K562 (cell line): Measurements from ENCODE around the gene AS3MT. TPM values are rescaled to one million over a fixed set of nuclear protein-coding genes. Genes with fewer than 3 reads are reported as not detected.

Experiments
- ATAC-seq: fragments of 200-7000 bp; cut with Tn5 transposase; 3 replicates; pipeline ENCODE4 v1.9.1; 2020; ENCODE audit warnings: moderate library complexity
- BruUV-seq: library from RNA; stranded (reverse); fragments of 400-500 nt; replicated peaks from 2 replicates; lab custom pipeline; 2021; lab: Mats Ljungman, UMichigan
- CTCF ChIA-PET: fragments of 300-600 bp; formaldehyde crosslinking; extraction: SDS; loops from one replicate; lab custom pipeline; 2021; ENCODE audit warnings: low intra/inter-chr PET ratio; lab: Yijun Ruan, JAX
- POLR2A ChIA-PET: fragments of 300-600, 350-650 bp; sonication (Branson Sonifier 250); formaldehyde crosslinking; extraction: SDS; loops from one replicate; lab custom pipeline; 2021; ENCODE audit warnings: antibody characterized with exemption, inconsistent platforms; lab: Yijun Ruan, JAX
- DNase-seq, 4 experiments: peaks; one replicate each; pipeline versions ENCODE4 v3.0.0 to v3.0.0-alpha.2; 2011 to 2018; ENCODE audit warnings: low spot score in 3 of 4, mixed read lengths in 3 of 4; ENCODE audit errors: extremely low read depth in 1 of 4
- FAIRE-seq: peaks from 2 replicates; lab custom pipeline; 2011; peaks lifted over from hg19 to GRCh38; lab: Jason Lieb, UNC
- H2AFZ ChIP-seq: 2 replicates; pipeline ENCODE4 v1.6.0; 2011; ENCODE audit warnings: low read depth, low read length, control low read depth, inconsistent platforms
- H3K27ac ChIP-seq: fragments of 200-600 bp; 3 replicates; pipeline ENCODE4 v1.8.0; 2011; ENCODE audit warnings: low read depth, mild to moderate bottlenecking, control low read depth, inconsistent platforms, low read length, moderate library complexity, mixed read lengths; ENCODE audit errors: extremely low read depth
- H3K27me3 ChIP-seq, 2 experiments: fragments of 300-600 bp in 1 of 2; 2 replicates in 1 of 2; 3 replicates in 1 of 2; pipeline versions ENCODE4 v1.6.0 to v1.8.0; 2011; ENCODE audit warnings: inconsistent platforms in 2 of 2, low read length in 2 of 2, mild to moderate bottlenecking in 1 of 2, mixed read lengths in 1 of 2, moderate library complexity in 1 of 2; ENCODE audit not compliant: control insufficient read depth in 2 of 2, insufficient read depth in 2 of 2
- H3K36me3 ChIP-seq: fragments of 300-600 bp; 3 replicates; pipeline ENCODE4 v1.8.0; 2011; ENCODE audit warnings: mild to moderate bottlenecking, low read length, inconsistent platforms; ENCODE audit not compliant: control insufficient read depth, insufficient read depth
- H3K4me1 ChIP-seq, 2 experiments: fragments of 200-600 bp in 1 of 2; replicated peaks in 1 of 2; 2 replicates in 1 of 2; 3 replicates in 1 of 2; pipeline versions ENCODE4 v1.5.1 to v1.8.0; 2011; ENCODE audit warnings: inconsistent platforms in 2 of 2, low read length in 2 of 2, mild to moderate bottlenecking in 1 of 2, mixed read lengths in 1 of 2, moderate library complexity in 1 of 2; ENCODE audit not compliant: control insufficient read depth in 2 of 2, insufficient read depth in 2 of 2
- H3K4me2 ChIP-seq: 2 replicates; pipeline ENCODE4 v1.6.1; 2011; ENCODE audit warnings: low read length, control low read depth, inconsistent platforms, mixed read lengths; ENCODE audit not compliant: insufficient read depth
- H3K4me3 ChIP-seq: fragments of 200-600 bp; sonication (generic), shearing (Covaris generic); 2 replicates; pipeline ENCODE4 v1.5.1; 2016; ENCODE audit warnings: control low read depth, inconsistent platforms
- H3K79me2 ChIP-seq: fragments of 200-600 bp; 3 replicates; pipeline ENCODE4 v1.8.0; 2011; ENCODE audit warnings: low read length, inconsistent platforms; ENCODE audit not compliant: control insufficient read depth, insufficient read depth
- H3K9ac ChIP-seq, 2 experiments: 2 replicates each; pipeline versions ENCODE4 v1.6.0 to v1.6.1; 2011; ENCODE audit warnings: low read depth in 2 of 2, low read length in 2 of 2, control low read depth in 1 of 2, inconsistent platforms in 1 of 2, mild to moderate bottlenecking in 1 of 2, mixed read lengths in 1 of 2; ENCODE audit not compliant: insufficient read depth in 1 of 2
- H3K9me1 ChIP-seq: one replicate; pipeline ENCODE4 v1.6.0; 2011; ENCODE audit warnings: inconsistent platforms, mild to moderate bottlenecking, low read length, moderate library complexity; ENCODE audit not compliant: control insufficient read depth, insufficient read depth
- H3K9me3 ChIP-seq: replicated peaks from 2 replicates; pipeline ENCODE4 v1.5.1; 2011; ENCODE audit warnings: low read depth, low read length, inconsistent platforms; ENCODE audit not compliant: control insufficient read depth, insufficient read depth
- H4K20me1 ChIP-seq: replicated peaks from 2 replicates; pipeline ENCODE4 v1.6.1; 2011; ENCODE audit warnings: low read length, inconsistent platforms, mixed read lengths; ENCODE audit not compliant: control insufficient read depth, insufficient read depth
- BRCA1 ChIP-seq, 2 experiments: fragments of 450-650 bp in 1 of 2; sonication (generic) in 1 of 2; formaldehyde crosslinking in 1 of 2; IDR thresholded peaks; 2 replicates each; pipeline versions ENCODE4 v1.5.0 to v1.6.1; 2017 to 2020; ENCODE audit warnings: mild to moderate bottlenecking in 1 of 2, missing genetic modification reagents in 1 of 2
- FOXJ2 ChIP-seq: fragments of 200-800 bp; sonication (Bioruptor generic); IDR thresholded peaks from 2 replicates; pipeline ENCODE4 v1.6.1; 2016; ENCODE audit warnings: missing genetic modification characterization, missing compliant biosample characterization
- FOXJ3 ChIP-seq: sonication (generic); formaldehyde crosslinking; IDR thresholded peaks from 2 replicates; pipeline ENCODE4 v1.4.0; 2020; ENCODE audit warnings: mild to moderate bottlenecking, missing genetic modification reagents
- HCFC1 ChIP-seq: IDR thresholded peaks from 2 replicates; pipeline ENCODE4 v1.6.1; 2012; ENCODE audit warnings: low read depth, low read length, improper control_type of control experiment
- KLF10 ChIP-seq: fragments of 250-450 bp; sonication (Bioruptor Pico); IDR thresholded peaks from 2 replicates; pipeline ENCODE4 v1.6.1; 2021; ENCODE audit warnings: matching md5 sums
- NFXL1 ChIP-seq: fragments of 450-650 bp; formaldehyde crosslinking; IDR thresholded peaks from 2 replicates; pipeline ENCODE4 v1.4.0; 2021; ENCODE audit warnings: mild to moderate bottlenecking
- PHF21A ChIP-seq: fragments of 450-650 bp; IDR thresholded peaks from 2 replicates; pipeline ENCODE4 v1.6.1; 2017; ENCODE audit warnings: low read depth, borderline replicate concordance
- RFX7 ChIP-seq: fragments of 250-450 bp; sonication (Bioruptor Pico); IDR thresholded peaks from 2 replicates; pipeline ENCODE4 v1.5.1; 2021; ENCODE audit warnings: mild to moderate bottlenecking
- ZNF253 ChIP-seq: fragments of 250-450 bp; sonication (Bioruptor Pico); conservative IDR thresholded peaks from 2 replicates; pipeline ENCODE4 v1.6.1; 2021; ENCODE audit warnings: mild to moderate bottlenecking
- WGBS: fragments of 100-300 bp; shearing (Covaris generic); methylation state at CpG from one replicate; pipeline ENCODE4 v1.1.6; 2016; ENCODE audit warnings: low coverage, mixed read lengths; ENCODE audit not compliant: insufficient coverage; ENCODE audit errors: missing lambda C conversion rate; 5-methylcytosine and 5-hydroxymethylcytosine counted together
- in situ Hi-C: fragments of 300-500 bp; cut with MboI; formaldehyde crosslinking; loops from 4 replicates; pipeline ENCODE4 v1.15.0; 2018; ENCODE audit warnings: inconsistent platforms, mixed read lengths
- intact Hi-C: fragments of 100-400 bp; cut with micrococcal nuclease; formaldehyde crosslinking; loops from 2 replicates; pipeline ENCODE4 v1.14.2; 2022
- polyA plus RNA-seq, 8 experiments: library from polyadenylated mRNA; depleted of rRNA in 4 of 8; stranded (reverse) in 5 of 8; unstranded in 3 of 8; fragments of >200 nt; fragmentation: Nextera tagmentation in 2 of 8; fragmentation: Illumina TruSeq in 1 of 8; extraction: Ambion mirVana in 2 of 8; extraction: Trizol in 1 of 8; gene quantifications; 2 replicates each; pipeline versions ENCODE4 v1.2.1 to v1.2.3, GENCODE V29; 2011 to 2014; ENCODE audit warnings: inconsistent platforms in 1 of 8, missing spikeins in 1 of 8
- total RNA-seq, 7 experiments: library from RNA; depleted of rRNA in 6 of 7; stranded (reverse); fragments of >200 nt in 6 of 7; fragmentation: Illumina TruSeq in 2 of 7; extraction: Trizol in 2 of 7; gene quantifications; 2 replicates each; pipeline versions ENCODE4 v1.2.1 to v1.2.3, GENCODE V29; 2011 to 2021; ENCODE audit warnings: low replicate concordance in 1 of 7
- TF ChIP-seq, protein P1 (sequence below): fragments of 450-650 bp; IDR thresholded peaks from 2 replicates; pipeline ENCODE4 v1.6.1; 2016
- TF ChIP-seq, protein P2 (sequence below), 2 experiments: IDR thresholded peaks in 1 of 2; conservative IDR thresholded peaks in 1 of 2; 2 replicates each; pipeline ENCODE4 v1.6.1; 2016; ENCODE audit warnings: low read depth in 2 of 2, mild to moderate bottlenecking in 1 of 2, missing compliant biosample characterization in 1 of 2, missing genetic modification characterization in 1 of 2, moderate library complexity in 1 of 2
- TF ChIP-seq, protein P3 (sequence below): fragments of 250-450 bp; sonication (Bioruptor Pico); IDR thresholded peaks from 2 replicates; pipeline ENCODE4 v1.4.0; 2020; ENCODE audit warnings: mild to moderate bottlenecking, moderate library complexity, borderline replicate concordance

The AS3MT gene
- total and polyA plus RNA-seq, 9 of the 15 experiments (the other 6 are each of a cell fraction or from before 2014, with no cell fraction given), result 0.04 to 0.33 (median 0.19) TPM; not detected in 2

DNA sequence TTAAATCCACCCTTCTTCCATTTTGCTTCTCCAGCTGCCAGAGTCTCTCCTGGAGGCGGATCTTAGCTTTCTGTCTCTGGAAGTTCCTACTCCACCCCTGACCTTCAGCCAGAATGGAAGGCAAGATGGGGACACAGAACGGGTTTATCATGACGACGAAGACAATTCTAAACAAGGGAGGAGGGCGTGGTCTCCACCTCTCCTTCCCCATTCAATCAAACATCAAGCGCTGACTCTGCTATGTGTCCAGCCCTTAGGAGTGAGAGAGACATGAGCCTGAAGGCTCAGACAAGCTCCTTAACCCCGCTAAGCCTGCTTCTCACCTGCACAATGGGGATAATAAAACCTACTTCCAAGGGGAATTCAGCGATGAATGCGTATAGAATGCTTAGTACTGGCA, 35.1 kb upstream of the AS3MT start:
- no TSS peak for BruUV-seq
- Histone ChIP-seq H3K27ac (no peak overlapping the region), H3K9me1 (no peaks in the 10 kb centered on the region), H4K20me1 (no peaks in the 10 kb centered on the region), H3K9ac (peak overlapping the region in 1 of 2 experiments; percentile 55; a peak in 1 of 4 replicates)
- peak; percentile 51 to 71 (median 55) for DNase-seq
- intact Hi-C loops (loop anchor here (2.0 to 10.0 kb wide), 5 partner anchors 79 to 651 kb away; partner anchors contain the start of gene WBP1L), in situ Hi-C loops (loop anchor here (5.0 to 10.0 kb wide), 3 partner anchors 107 to 651 kb away; partner anchors contain the start of gene RPEL1)
- CTCF ChIA-PET, result interaction anchor here (0.8 to 2.5 kb wide), 4 partner anchors 67 to 410 kb away, joined by 3 to 11 read pairs (median 8); no protein-coding TSS in a partner anchor
- TF ChIP-seq, protein P1, sequence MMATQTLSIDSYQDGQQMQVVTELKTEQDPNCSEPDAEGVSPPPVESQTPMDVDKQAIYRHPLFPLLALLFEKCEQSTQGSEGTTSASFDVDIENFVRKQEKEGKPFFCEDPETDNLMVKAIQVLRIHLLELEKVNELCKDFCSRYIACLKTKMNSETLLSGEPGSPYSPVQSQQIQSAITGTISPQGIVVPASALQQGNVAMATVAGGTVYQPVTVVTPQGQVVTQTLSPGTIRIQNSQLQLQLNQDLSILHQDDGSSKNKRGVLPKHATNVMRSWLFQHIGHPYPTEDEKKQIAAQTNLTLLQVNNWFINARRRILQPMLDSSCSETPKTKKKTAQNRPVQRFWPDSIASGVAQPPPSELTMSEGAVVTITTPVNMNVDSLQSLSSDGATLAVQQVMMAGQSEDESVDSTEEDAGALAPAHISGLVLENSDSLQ, result peak; percentile 75
- TF ChIP-seq ZNF253 (CRISPR knock-in tag), result no peak
- TF ChIP-seq FOXJ3 (CRISPR knock-in tag), result no peak
- no peak for TF ChIP-seq PHF21A
- TF ChIP-seq, protein P2, sequence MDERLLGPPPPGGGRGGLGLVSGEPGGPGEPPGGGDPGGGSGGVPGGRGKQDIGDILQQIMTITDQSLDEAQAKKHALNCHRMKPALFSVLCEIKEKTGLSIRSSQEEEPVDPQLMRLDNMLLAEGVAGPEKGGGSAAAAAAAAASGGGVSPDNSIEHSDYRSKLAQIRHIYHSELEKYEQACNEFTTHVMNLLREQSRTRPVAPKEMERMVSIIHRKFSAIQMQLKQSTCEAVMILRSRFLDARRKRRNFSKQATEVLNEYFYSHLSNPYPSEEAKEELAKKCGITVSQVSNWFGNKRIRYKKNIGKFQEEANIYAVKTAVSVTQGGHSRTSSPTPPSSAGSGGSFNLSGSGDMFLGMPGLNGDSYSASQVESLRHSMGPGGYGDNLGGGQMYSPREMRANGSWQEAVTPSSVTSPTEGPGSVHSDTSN (CRISPR knock-in tag; IDR thresholded peaks at IDR 0.05; ENCODE audit: low read depth), result no peak
- TF ChIP-seq, protein P2 (tag; conservative IDR thresholded peaks at IDR 0.05; ENCODE audit: low read depth), result 0 out of 2 replicates have a peak, but pooled peaks have one; percentile 21
- TF ChIP-seq NFXL1 (CRISPR knock-in tag), result no peak
- TF ChIP-seq, protein P3, sequence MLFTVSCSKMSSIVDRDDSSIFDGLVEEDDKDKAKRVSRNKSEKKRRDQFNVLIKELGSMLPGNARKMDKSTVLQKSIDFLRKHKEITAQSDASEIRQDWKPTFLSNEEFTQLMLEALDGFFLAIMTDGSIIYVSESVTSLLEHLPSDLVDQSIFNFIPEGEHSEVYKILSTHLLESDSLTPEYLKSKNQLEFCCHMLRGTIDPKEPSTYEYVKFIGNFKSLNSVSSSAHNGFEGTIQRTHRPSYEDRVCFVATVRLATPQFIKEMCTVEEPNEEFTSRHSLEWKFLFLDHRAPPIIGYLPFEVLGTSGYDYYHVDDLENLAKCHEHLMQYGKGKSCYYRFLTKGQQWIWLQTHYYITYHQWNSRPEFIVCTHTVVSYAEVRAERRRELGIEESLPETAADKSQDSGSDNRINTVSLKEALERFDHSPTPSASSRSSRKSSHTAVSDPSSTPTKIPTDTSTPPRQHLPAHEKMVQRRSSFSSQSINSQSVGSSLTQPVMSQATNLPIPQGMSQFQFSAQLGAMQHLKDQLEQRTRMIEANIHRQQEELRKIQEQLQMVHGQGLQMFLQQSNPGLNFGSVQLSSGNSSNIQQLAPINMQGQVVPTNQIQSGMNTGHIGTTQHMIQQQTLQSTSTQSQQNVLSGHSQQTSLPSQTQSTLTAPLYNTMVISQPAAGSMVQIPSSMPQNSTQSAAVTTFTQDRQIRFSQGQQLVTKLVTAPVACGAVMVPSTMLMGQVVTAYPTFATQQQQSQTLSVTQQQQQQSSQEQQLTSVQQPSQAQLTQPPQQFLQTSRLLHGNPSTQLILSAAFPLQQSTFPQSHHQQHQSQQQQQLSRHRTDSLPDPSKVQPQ (CRISPR knock-in tag), result no peak
- TF ChIP-seq FOXJ2 (tag), result 0 out of 2 replicates have a peak, but pooled peaks have one; percentile 27
- TF ChIP-seq HCFC1, result no peak
- no peak for TF ChIP-seq RFX7
- TF ChIP-seq BRCA1 (IDR thresholded peaks at IDR 0.05), result no peak
- TF ChIP-seq BRCA1 (CRISPR knock-in tag; IDR thresholded peaks at IDR 0.05), result no peak
- TF ChIP-seq KLF10 (CRISPR knock-in tag), result no peak
- TF ChIP-seq, all 486 proteins: peak for 3
- H3K36me3 ChIP-seq, result no peaks in the 10 kb centered on the region
- POLR2A ChIA-PET, result interaction anchor here (0.9 kb wide), 1 partner anchor 13 kb away, joined by 3 read pairs; no protein-coding TSS in a partner anchor
- peak; percentile 86 for FAIRE-seq
- peak; percentile 79 for ATAC-seq
- no peaks in the 10 kb centered on the region for H3K27me3 ChIP-seq
- H3K79me2 ChIP-seq, result no peaks in the 10 kb centered on the region
- H2AFZ ChIP-seq, result peak overlapping the region; percentile 74
- WGBS, result 23% methylated on average over 8 of the region's 9 CpGs
- peaks cover 9% of the 10 kb centered on the region in 2 experiments; a peak in 4 of 5 replicates for H3K4me1 ChIP-seq
- no peaks in the 10 kb centered on the region; the same call in 1 of the 2 replicates for H3K9me3 ChIP-seq
- H3K4me2 ChIP-seq, result peak overlapping the region; percentile 17; the same call in 1 of the 2 replicates
- H3K4me3 ChIP-seq, result no peak overlapping the region
